H1 (cell line): ENCODE measurements around the gene CDH2. TPM values are rescaled to one million over a fixed set of nuclear protein-coding genes. Genes with fewer than 3 reads are reported as not detected.

Source experiments
- CTCF ChIA-PET: fragments of 300-600 bp; sonication (Branson Sonifier 250); formaldehyde crosslinking; loops from one replicate; lab custom pipeline; 2021; ENCODE audit not compliant: partially characterized antibody; lab: Charles Lee
- POLR2A ChIA-PET: fragments of 300-600 bp; sonication (Branson Sonifier 250); formaldehyde crosslinking; loops from one replicate; lab custom pipeline; 2021; ENCODE audit warnings: inconsistent platforms; ENCODE audit not compliant: partially characterized antibody; lab: Charles Lee
- DNase-seq, 2 experiments: peaks; one replicate each; pipeline versions ENCODE4 v3.0.0 to v3.0.0-alpha.2; 2010 to 2022; ENCODE audit warnings: low spot score in 2 of 2, low read depth in 1 of 2, mixed read lengths in 1 of 2
- FAIRE-seq: peaks from 2 replicates; lab custom pipeline; 2011; peaks lifted over from hg19 to GRCh38; lab: Jason Lieb, UNC
- H2AFZ ChIP-seq: 2 replicates; pipeline ENCODE4 v1.8.1; 2012; ENCODE audit warnings: low read length, inconsistent platforms
- H2AK5ac ChIP-seq: 2 replicates; pipeline ENCODE4 v1.6.1; 2013; ENCODE audit warnings: low read depth, low read length
- H2BK120ac ChIP-seq: replicated peaks from 2 replicates; pipeline ENCODE3; 2013; ENCODE audit warnings: low read depth, low read length, inconsistent platforms
- H2BK12ac ChIP-seq: 2 replicates; pipeline ENCODE4 v1.6.1; 2013; ENCODE audit warnings: low read depth, low read length
- H2BK15ac ChIP-seq: 2 replicates; pipeline ENCODE4 v1.6.1; 2013; ENCODE audit warnings: low read length
- H2BK20ac ChIP-seq: 2 replicates; pipeline ENCODE4 v1.6.1; 2013; ENCODE audit warnings: low read length
- H2BK5ac ChIP-seq: 2 replicates; pipeline ENCODE4 v1.6.1; 2013; ENCODE audit warnings: low read depth, low read length
- H3K14ac ChIP-seq: 2 replicates; pipeline ENCODE4 v1.6.1; 2013; ENCODE audit warnings: inconsistent platforms; ENCODE audit not compliant: insufficient read length
- H3K18ac ChIP-seq: 2 replicates; pipeline ENCODE4 v1.6.1; 2013; ENCODE audit warnings: low read length; ENCODE audit errors: extremely low read depth
- H3K23ac ChIP-seq: 2 replicates; pipeline ENCODE4 v1.6.1; 2013; ENCODE audit warnings: inconsistent platforms; ENCODE audit not compliant: insufficient read length
- H3K23me2 ChIP-seq: 2 replicates; pipeline ENCODE4 v1.6.1; 2013; ENCODE audit warnings: low read depth, low read length
- H3K27ac ChIP-seq: 2 replicates; pipeline ENCODE4 v1.6.1; 2011; ENCODE audit warnings: low read depth, low read length, inconsistent platforms
- H3K27me3 ChIP-seq, 4 experiments: replicated peaks in 1 of 4; 1 replicate in 1 of 4; 2 replicates in 3 of 4; pipeline versions ENCODE4 v1.6.1 to v1.8.1; 2011 to 2013; ENCODE audit warnings: low read length in 3 of 4, mild to moderate bottlenecking in 3 of 4, inconsistent platforms in 2 of 4, mixed read lengths in 2 of 4, moderate library complexity in 1 of 4; ENCODE audit not compliant: control insufficient read depth in 3 of 4, insufficient read depth in 3 of 4; ENCODE audit errors: extremely low read depth in 1 of 4
- H3K36me3 ChIP-seq, 4 experiments: 2 replicates each; pipeline versions ENCODE4 v1.6.1 to v1.8.1; 2011 to 2013; ENCODE audit warnings: mild to moderate bottlenecking in 4 of 4, low read length in 3 of 4, moderate library complexity in 2 of 4, control low read depth in 1 of 4, inconsistent platforms in 1 of 4; ENCODE audit not compliant: insufficient read depth in 4 of 4, control insufficient read depth in 2 of 4
- H3K4ac ChIP-seq: replicated peaks from 2 replicates; pipeline ENCODE3; 2013; ENCODE audit warnings: low read length, low read depth, mixed read lengths, inconsistent platforms; ENCODE audit not compliant: insufficient read length
- H3K4me1 ChIP-seq, 4 experiments: replicated peaks in 1 of 4; 1 replicate in 1 of 4; 2 replicates in 3 of 4; pipeline versions ENCODE4 v1.6.1 to v1.8.1; 2011 to 2013; ENCODE audit warnings: low read length in 3 of 4, inconsistent platforms in 2 of 4, mixed read lengths in 1 of 4; ENCODE audit not compliant: insufficient read depth in 4 of 4, control insufficient read depth in 3 of 4
- H3K4me2 ChIP-seq, 2 experiments: 2 replicates each; pipeline versions ENCODE4 v1.6.1 to v1.8.1; 2011 to 2013; ENCODE audit warnings: low read depth in 2 of 2, low read length in 2 of 2, control low read depth in 1 of 2, inconsistent platforms in 1 of 2, mild to moderate bottlenecking in 1 of 2; ENCODE audit not compliant: insufficient read depth in 1 of 2
- H3K4me3 ChIP-seq, 4 experiments: fragments of 200-600, 300-600 bp in 1 of 4; sonication (generic), shearing (Covaris generic), sonication (Bioruptor Twin) in 1 of 4; 2 replicates each; pipeline versions ENCODE4 v1.5.1 to v1.8.1; 2011 to 2016; ENCODE audit warnings: low read length in 4 of 4, low read depth in 3 of 4, control low read depth in 2 of 4, inconsistent platforms in 2 of 4, mild to moderate bottlenecking in 2 of 4, mixed read lengths in 1 of 4, moderate library complexity in 1 of 4; ENCODE audit not compliant: insufficient read depth in 2 of 4; ENCODE audit errors: extremely low read depth in 1 of 4
- H3K56ac ChIP-seq: replicated peaks from 2 replicates; pipeline ENCODE3; 2013; ENCODE audit warnings: low read depth, mild to moderate bottlenecking, mixed read lengths, low read length, inconsistent platforms; ENCODE audit not compliant: insufficient read length
- H3K79me1 ChIP-seq: 2 replicates; pipeline ENCODE4 v1.6.1; 2013; ENCODE audit warnings: low read depth, low read length, control low read depth
- H3K79me2 ChIP-seq, 2 experiments: 2 replicates each; pipeline versions ENCODE4 v1.6.1 to v1.8.1; 2012 to 2013; ENCODE audit warnings: low read length in 2 of 2, mild to moderate bottlenecking in 2 of 2, inconsistent platforms in 1 of 2; ENCODE audit not compliant: insufficient read depth in 2 of 2, control insufficient read depth in 1 of 2
- H3K9ac ChIP-seq, 4 experiments: replicated peaks in 1 of 4; 1 replicate in 1 of 4; 2 replicates in 3 of 4; pipeline versions ENCODE4 v1.6.1 to v1.8.1; 2011 to 2013; ENCODE audit warnings: low read depth in 3 of 4, low read length in 3 of 4, control low read depth in 2 of 4, mild to moderate bottlenecking in 2 of 4, moderate library complexity in 2 of 4, inconsistent platforms in 1 of 4; ENCODE audit errors: extremely low read depth in 1 of 4
- H3K9me3 ChIP-seq, 2 experiments: 2 replicates each; pipeline versions ENCODE4 v1.6.1 to v1.8.1; 2012 to 2013; ENCODE audit warnings: mild to moderate bottlenecking in 2 of 2, moderate library complexity in 2 of 2, control low read depth in 1 of 2, inconsistent platforms in 1 of 2, low read depth in 1 of 2, low read length in 1 of 2, mixed read lengths in 1 of 2; ENCODE audit not compliant: insufficient read depth in 2 of 2
- H4K20me1 ChIP-seq, 2 experiments: replicated peaks in 1 of 2; 2 replicates each; pipeline versions ENCODE3 to v1.8.1; 2011 to 2013; ENCODE audit warnings: inconsistent platforms in 2 of 2, low read length in 2 of 2, mild to moderate bottlenecking in 1 of 2; ENCODE audit not compliant: insufficient read depth in 2 of 2, control insufficient read depth in 1 of 2
- H4K5ac ChIP-seq: 2 replicates; pipeline ENCODE4 v1.6.1; 2013; ENCODE audit warnings: low read length, low read depth, mixed read lengths, inconsistent platforms; ENCODE audit not compliant: insufficient read length
- H4K8ac ChIP-seq: 2 replicates; pipeline ENCODE4 v1.8.0; 2013; ENCODE audit warnings: mild to moderate bottlenecking, moderate library complexity, low read length, inconsistent platforms; ENCODE audit not compliant: insufficient read depth; ENCODE audit errors: extremely low read depth
- H4K91ac ChIP-seq: replicated peaks from 2 replicates; pipeline ENCODE3; 2013; ENCODE audit warnings: low read length, mixed read lengths, inconsistent platforms; ENCODE audit not compliant: insufficient read length
- ASH2L ChIP-seq: fragments of 200-600, 300-600 bp; sonication (generic); IDR thresholded peaks from one replicate; pipeline ENCODE4 v1.7.1; 2017; ENCODE audit warnings: low read length
- ATF3 ChIP-seq: IDR thresholded peaks from 2 replicates; pipeline ENCODE4 v1.6.1; 2011; ENCODE audit warnings: low read depth, mild to moderate bottlenecking, low read length; ENCODE audit not compliant: insufficient read depth
- HDAC2 ChIP-seq, 2 experiments: fragments of 300-600 bp in 1 of 2; sonication (generic) in 1 of 2; IDR thresholded peaks; 2 replicates each; pipeline ENCODE4 v1.6.1; 2011 to 2012; ENCODE audit warnings: low read depth in 2 of 2, low read length in 2 of 2, mild to moderate bottlenecking in 2 of 2, moderate library complexity in 2 of 2, borderline replicate concordance in 1 of 2, inconsistent platforms in 1 of 2
- RNF2 ChIP-seq: fragments of 200-900, 300-1000 bp; sonication (generic); IDR thresholded peaks from 2 replicates; pipeline ENCODE4 v1.7.1; 2016; ENCODE audit warnings: borderline replicate concordance, low read depth, mild to moderate bottlenecking, antibody characterized with exemption, low read length; ENCODE audit not compliant: poor library complexity, severe bottlenecking; ENCODE audit errors: missing control alignments
- SP4 ChIP-seq: IDR thresholded peaks from 2 replicates; pipeline ENCODE4 v1.6.1; 2012; ENCODE audit warnings: low read length, inconsistent platforms
- TCF12 ChIP-seq: IDR thresholded peaks from 2 replicates; pipeline ENCODE4 v1.6.1; 2011; ENCODE audit warnings: low read depth, mild to moderate bottlenecking, low read length
- WGBS, 2 experiments: shearing (Covaris generic) in 1 of 2; methylation state at CpG; one replicate each; pipeline versions ENCODE4 v1.1.6 to v1.1.7; 2013 to 2015; ENCODE audit warnings: low lambda C conversion rate in 2 of 2, mixed read lengths in 2 of 2, inconsistent platforms in 1 of 2, low coverage in 1 of 2, missing lambda C conversion rate in 1 of 2; ENCODE audit not compliant: insufficient replicate concordance in 2 of 2, insufficient coverage in 1 of 2, insufficient read length in 1 of 2; ENCODE audit errors: extremely low coverage in 1 of 2, missing lambda C conversion rate in 1 of 2; 5-methylcytosine and 5-hydroxymethylcytosine counted together
- polyA plus RNA-seq, 7 experiments: library from polyadenylated mRNA; depleted of rRNA in 3 of 7; stranded (reverse) in 5 of 7; unstranded in 2 of 7; fragments of >200 nt in 5 of 7; fragments of 200-250 nt in 2 of 7; gene quantifications; 1 replicate in 5 of 7; 2 replicates in 1 of 7; 4 replicates in 1 of 7; pipeline versions ENCODE4 v1.2.1 to v1.2.3, GENCODE V29; 2011 to 2013; ENCODE audit warnings: missing spikeins in 2 of 7, mixed read lengths in 2 of 7
- total RNA-seq: library from RNA; stranded (reverse); fragmentation: NEBNext Ultra II Directional; extraction: Animal tissue kit (Norgen Biotek cat#: 25700); gene quantifications from 2 replicates; pipeline ENCODE4 v1.2.1, GENCODE V29; 2021

CDH2 gene
- total and polyA plus RNA-seq, 2 of the 8 experiments (the other 6 are each of a cell fraction or from before 2014, with no cell fraction given) = 15.0 to 56.5 TPM

- no peak overlapping the region for H2BK12ac ChIP-seq
- H2AK5ac ChIP-seq = no peak overlapping the region
- H4K5ac ChIP-seq = no peak overlapping the region
- H3K4me2 ChIP-seq = no peak overlapping the region
- no peak for TF ChIP-seq SP4
- no peak for TF ChIP-seq ATF3
- no peak for TF ChIP-seq ASH2L
- TF ChIP-seq HDAC2 (IDR thresholded peaks at IDR 0.05; ENCODE audit: borderline replicate concordance in 1 of 2, low read depth in 2 of 2, low read length in 2 of 2) = no peak
- no peak for TF ChIP-seq RNF2
- TF ChIP-seq TCF12 = no peak
- H3K36me3 ChIP-seq = no peaks in the 10 kb centered on the region
- no peak overlapping the region for H2BK5ac ChIP-seq
- H3K79me1 ChIP-seq = no peaks in the 10 kb centered on the region
- DNase-seq (no peak), FAIRE-seq (no peak)
- no peak overlapping the region for H3K56ac ChIP-seq
- H2BK120ac ChIP-seq = no peak overlapping the region
- H3K79me2 ChIP-seq = no peaks in the 10 kb centered on the region
- H3K23ac ChIP-seq = no peak overlapping the region
- H3K18ac ChIP-seq = no peak overlapping the region
- no peak overlapping the region for H4K91ac ChIP-seq
- CTCF ChIA-PET = no interaction called here
- H3K4ac ChIP-seq = no peak overlapping the region
- H2BK15ac ChIP-seq = no peak overlapping the region
- WGBS, 2 experiments = 94% methylated on average over 2 of the region's 2 CpGs; no CpG with 5 or more reads in 1 of the 2 experiments
- H3K4me3 ChIP-seq = no peak overlapping the region
- H2AFZ ChIP-seq = no peak overlapping the region
- H3K23me2 ChIP-seq = no peaks in the 10 kb centered on the region; the same call in 1 of the 2 replicates
- no peaks in the 10 kb centered on the region for H3K9me3 ChIP-seq
- POLR2A ChIA-PET = no interaction called here
- H3K14ac ChIP-seq = no peak overlapping the region
- no peaks in the 10 kb centered on the region for H4K20me1 ChIP-seq
- no peaks in the 10 kb centered on the region for H3K27me3 ChIP-seq
- no peak overlapping the region for H3K9ac ChIP-seq
- H4K8ac ChIP-seq = no peak overlapping the region
- H3K27ac ChIP-seq = no peak overlapping the region
- no peak overlapping the region for H2BK20ac ChIP-seq
- peaks cover 0 to 4% (median 0%) of the 10 kb centered on the region in 4 experiments; a peak in 2 of 7 replicates for H3K4me1 ChIP-seq
These were observed 136.7 kb downstream of the CDH2 start for GRCh38 chr18:28040211-28040610.
